D721Med (cell line): ENCODE results near the gene HRH2.

Experiments
- DNase-seq: peaks from one replicate; pipeline ENCODE4 v3.0.0; 2011; ENCODE audit warnings: low spot score; ENCODE audit not compliant: insufficient read length
- FAIRE-seq: peaks from 2 replicates; lab custom pipeline; 2011; peaks lifted over from hg19 to GRCh38; lab: Jason Lieb, UNC
- CTCF ChIP-seq: IDR thresholded peaks from 2 replicates; pipeline ENCODE4 v1.5.1; 2012; ENCODE audit warnings: mild to moderate bottlenecking, control low read depth; ENCODE audit not compliant: insufficient read depth; ENCODE audit errors: missing control alignments

The HRH2 gene

GRCh38 chr5:175627739-175628138 is 30.1 kb upstream of the HRH2 start:
- no peak for DNase-seq
- FAIRE-seq = no peak
- TF ChIP-seq CTCF = no peak

DNA sequence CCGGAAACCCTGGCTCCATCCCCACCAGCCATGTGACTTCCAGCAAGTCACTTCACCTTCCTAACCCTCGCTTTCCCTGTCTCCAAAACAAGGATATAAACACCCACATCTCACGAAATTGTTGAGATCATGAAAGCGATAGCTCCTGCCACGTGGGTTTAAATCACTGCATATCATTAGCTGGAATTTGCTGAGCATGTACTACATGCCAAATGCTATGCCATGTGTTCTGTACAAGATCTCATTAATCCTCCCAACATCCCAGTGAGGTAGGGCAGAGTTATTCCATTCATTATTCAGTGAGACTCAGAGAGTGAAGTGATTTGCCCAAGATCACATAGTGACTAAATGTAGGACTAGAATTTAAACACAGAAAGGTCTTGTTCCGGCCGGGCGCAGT is 29.2 kb upstream of the HRH2 start:
- FAIRE-seq = no peak
- no peak for TF ChIP-seq CTCF
- no peak for DNase-seq

GRCh38 chr5:175629261-175629660 is 28.6 kb upstream of the HRH2 start:
- TF ChIP-seq CTCF = no peak
- DNase-seq = no peak
- FAIRE-seq = no peak

- no peak for TF ChIP-seq CTCF
- no peak for FAIRE-seq
- DNase-seq = no peak
Observed at GRCh38 chr5:175629793-175630192, 28.1 kb upstream of the HRH2 start.

DNA sequence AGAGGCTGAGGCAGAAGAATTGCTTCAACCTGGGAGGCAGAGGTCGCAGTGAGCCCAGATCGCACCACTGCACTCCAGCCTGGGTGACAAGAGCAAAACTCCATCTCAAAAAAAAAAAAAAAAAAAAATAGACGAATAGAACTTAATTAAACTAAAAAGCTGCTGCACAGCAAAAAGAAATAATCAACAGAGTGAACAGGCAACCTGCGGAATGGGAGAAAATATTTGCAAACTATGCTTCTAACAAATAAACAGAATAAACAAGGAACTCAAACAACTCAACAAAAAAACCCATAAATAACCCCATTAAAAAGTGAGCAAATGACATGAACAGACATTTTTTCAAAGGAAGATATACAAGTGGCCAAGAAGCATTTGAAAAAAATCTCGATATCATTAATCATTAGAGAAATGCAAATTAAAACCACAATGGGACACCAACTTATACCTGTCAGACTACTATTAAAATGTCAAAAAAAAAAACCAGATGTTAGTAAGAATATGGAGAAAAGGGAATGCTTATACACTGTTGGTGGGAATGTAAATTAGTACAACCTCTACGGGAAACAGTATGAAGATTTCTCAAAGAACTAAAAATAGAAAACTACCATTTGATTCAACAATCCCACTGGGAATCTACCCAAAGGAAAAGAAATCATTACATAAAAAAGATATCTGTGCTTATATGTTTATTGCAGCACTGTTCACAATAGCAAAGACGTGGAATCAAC is 21.9 kb upstream of the HRH2 start:
- FAIRE-seq (no peak), DNase-seq (no peak)
- no peak for TF ChIP-seq CTCF

- DNase-seq = no peak
- TF ChIP-seq CTCF = no peak
- no peak for FAIRE-seq
Observed at GRCh38 chr5:175638305-175638704, 19.6 kb upstream of the HRH2 start.

DNA sequence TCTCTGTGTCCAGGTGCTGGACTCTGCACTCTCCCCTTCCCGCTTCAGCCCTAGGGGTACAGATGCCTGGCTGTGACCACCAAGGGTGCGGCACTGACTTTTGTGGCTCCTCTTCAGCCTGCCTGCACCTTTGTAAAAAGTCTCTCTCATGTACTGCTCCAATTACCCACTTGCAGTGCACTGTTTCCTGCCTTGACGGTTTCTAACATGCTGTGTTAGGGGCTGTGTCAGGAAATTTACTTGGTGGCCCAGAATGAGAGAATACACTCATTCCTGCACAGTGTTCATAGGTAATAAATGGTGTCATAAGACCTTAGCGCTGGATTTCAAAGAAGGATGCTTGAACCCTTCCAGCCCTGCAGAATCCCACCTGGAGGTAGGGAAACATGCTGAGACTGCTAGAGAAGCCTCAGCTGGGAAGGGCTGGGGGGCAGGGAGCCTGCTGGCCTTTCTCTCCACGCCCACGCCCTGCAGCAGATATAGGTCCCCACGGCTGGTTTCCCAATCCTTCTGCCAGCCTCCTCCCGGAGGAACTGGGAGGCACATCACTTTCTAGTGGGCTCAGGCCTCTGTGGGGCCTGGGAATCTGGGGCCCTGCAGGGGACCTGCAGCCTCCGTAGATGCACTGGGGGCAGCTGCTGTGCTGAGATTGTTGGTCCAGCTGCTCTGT is 17.6 kb upstream of the HRH2 start:
- FAIRE-seq = no peak
- no peak for DNase-seq
- no peak for TF ChIP-seq CTCF
